ENCODE results near the gene PGAM2.

The PGAM2 gene

GRCh38 chr7:44065431-44066110 lies at the start of gene PGAM2:
Gene PGAM2 (minus strand): TSS chr7:44065567. CDS start chr7:44065529, 38 bp downstream.
- no peak for DNase-seq (ENCODE audit: low spot score)

GRCh38 chr7:44114586-44115310 lies 49.4 kb upstream of the PGAM2 start:
- DNase-seq (ENCODE audit: low spot score): no peak

GRCh38 chr7:44113764-44114354 lies 48.5 kb upstream of the PGAM2 start:
- no peak for DNase-seq (ENCODE audit: low spot score)

GRCh38 chr7:44112997-44113763 lies 47.8 kb upstream of the PGAM2 start:
- DNase-seq (ENCODE audit: low spot score): no peak

- DNase-seq (ENCODE audit: low spot score): no peak
Observed at GRCh38 chr7:44112231-44112996, 47.0 kb upstream of the PGAM2 start.

- no peak for DNase-seq (ENCODE audit: low spot score)
Observed at GRCh38 chr7:44111761-44112160, 46.4 kb upstream of the PGAM2 start.

- DNase-seq (ENCODE audit: low spot score): no peak
Observed at GRCh38 chr7:44110719-44111635, 45.6 kb upstream of the PGAM2 start.

GRCh38 chr7:44109991-44110390 lies 44.6 kb upstream of the PGAM2 start:
- DNase-seq (ENCODE audit: low spot score): no peak

GRCh38 chr7:44108768-44109750 lies 43.7 kb upstream of the PGAM2 start:
- no peak for DNase-seq (ENCODE audit: low spot score)

GRCh38 chr7:44107961-44108767 lies 42.8 kb upstream of the PGAM2 start:
- DNase-seq (ENCODE audit: low spot score): no peak

GRCh38 chr7:44107116-44107960 lies 42.0 kb upstream of the PGAM2 start:
- no peak for DNase-seq (ENCODE audit: low spot score)

GRCh38 chr7:44106311-44107065 lies 41.1 kb upstream of the PGAM2 start:
- DNase-seq (ENCODE audit: low spot score): no peak

GRCh38 chr7:44105832-44106231 lies 40.5 kb upstream of the PGAM2 start:
- no peak for DNase-seq (ENCODE audit: low spot score)

- no peak for DNase-seq (ENCODE audit: low spot score)
Observed at GRCh38 chr7:44104860-44105771, 39.7 kb upstream of the PGAM2 start.

GRCh38 chr7:44103923-44104859 lies 38.8 kb upstream of the PGAM2 start, which contains the start of gene AEBP1:
Gene AEBP1 (plus strand): TSS chr7:44104345. CDS start chr7:44104666, 321 bp downstream.
- DNase-seq (ENCODE audit: low spot score): no peak

All from RKO (cell line).